Measurements from ENCODE around the gene IFNA16. TPM values are rescaled to one million over a fixed set of nuclear protein-coding genes. Genes with fewer than 3 reads are reported as not detected.
"Not testable (repeated sequence)": the region's sequence is repeated elsewhere in the genome, so short reads cannot be mapped to it uniquely, and the experiment has no call there.

Gene IFNA16
- total RNA-seq, 1 donor from 2014 or later: not detected

DNA sequence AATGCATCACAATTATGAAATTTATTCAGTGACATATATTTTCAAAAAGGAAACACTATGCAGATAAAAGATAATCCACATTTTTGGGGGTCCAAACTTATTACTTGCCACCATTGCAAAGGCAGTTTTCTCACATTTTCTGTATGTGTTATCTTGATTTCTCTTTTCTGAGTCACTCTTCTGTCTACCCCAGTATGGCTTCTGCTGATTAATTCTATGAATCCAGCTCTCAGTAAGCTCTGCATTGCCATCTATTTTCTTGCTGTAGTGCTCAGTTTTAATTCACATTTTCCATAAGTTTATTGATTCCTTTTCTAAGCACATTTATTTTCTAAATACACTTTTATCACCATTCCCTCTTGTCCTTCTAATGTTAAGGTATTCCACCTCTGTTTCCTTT lies 11.9 kb downstream of the IFNA16 start:
- intact Hi-C loops (cut with micrococcal nuclease): no loop called here

- intact Hi-C loops (cut with micrococcal nuclease): not testable (repeated sequence)
Observed at GRCh38 chr9:21202105-21202504, 15.0 kb downstream of the IFNA16 start, which contains the start of gene IFNA7. IFNA7 (minus strand) TSS chr9:21202205; CDS start chr9:21202165, 40 bp downstream.

DNA sequence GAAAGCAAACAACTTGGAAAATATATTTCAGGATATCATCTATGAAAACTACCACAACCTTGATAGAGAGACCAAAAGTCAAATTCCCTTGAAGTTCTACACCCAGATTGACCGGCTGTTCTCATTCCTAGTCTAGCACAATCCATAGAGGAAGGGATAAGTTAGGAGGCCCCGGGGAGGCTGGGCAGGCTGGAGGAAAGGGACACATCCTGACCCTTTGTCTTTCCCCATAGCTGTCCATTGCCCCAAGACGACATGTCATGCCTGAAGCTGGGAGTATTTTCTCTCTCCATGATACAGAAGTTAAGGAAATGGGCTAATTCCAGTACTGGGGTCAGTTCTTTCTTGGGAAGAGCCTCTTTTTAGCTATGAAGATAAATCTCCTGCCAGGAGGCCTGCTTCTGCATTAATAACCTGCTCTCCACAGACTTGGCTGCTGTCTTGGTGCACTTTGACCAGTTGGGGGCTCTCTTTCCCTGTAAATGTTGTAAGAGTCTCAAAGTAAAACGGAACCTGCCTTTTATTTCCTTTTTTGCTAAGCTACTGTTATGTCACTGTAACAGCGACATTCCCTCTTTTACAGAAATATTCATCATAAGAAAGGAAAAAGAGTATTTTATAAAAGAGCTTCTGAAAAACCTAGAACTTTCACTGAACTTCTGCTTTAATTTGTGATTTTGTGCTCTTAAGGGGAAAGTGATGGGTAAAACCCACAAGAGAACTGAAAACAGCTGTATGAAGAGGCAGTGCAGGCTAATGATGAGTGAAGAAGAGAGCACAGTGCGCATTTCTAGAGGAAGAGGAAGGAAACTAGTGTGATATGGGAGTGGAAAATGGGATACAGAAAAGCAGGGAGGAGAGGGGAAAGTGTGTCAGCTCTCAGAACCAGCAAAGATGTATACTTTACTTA lies 22.0 kb downstream of the IFNA16 start:
- intact Hi-C loops (cut with micrococcal nuclease): loop anchor here (1.0 to 2.0 kb wide), 3 partner anchors 36 to 594 kb away; no protein-coding TSS in a partner anchor

DNA sequence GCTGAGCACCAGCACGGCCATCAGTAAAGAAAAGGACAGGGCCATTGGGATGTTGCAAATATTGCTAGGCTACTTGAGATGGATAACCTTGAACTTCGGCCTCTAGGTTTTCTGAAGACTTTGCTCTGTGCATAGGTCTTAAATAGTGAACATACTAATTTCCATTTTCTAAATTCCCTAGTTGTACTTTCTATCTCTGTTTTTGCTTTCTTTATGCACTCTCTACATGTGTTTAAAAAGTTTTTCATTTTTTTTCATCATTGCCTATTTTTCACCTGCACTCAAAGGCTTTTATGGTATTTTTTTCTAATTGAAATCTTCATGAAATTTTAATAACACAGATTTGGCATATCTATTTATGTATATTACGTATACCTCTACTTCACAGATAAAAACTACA lies 29.6 kb downstream of the IFNA16 start, which contains the start of gene IFNA4:
IFNA4 (minus strand) TSS at position 101 of the 400 bp plus-strand sequence; CDS start at position 45, 56 bp downstream.
- intact Hi-C loops (cut with micrococcal nuclease): not testable (repeated sequence)

GRCh38 chr9:21182810-21183736 lies 34.0 kb downstream of the IFNA16 start:
- intact Hi-C loops (cut with micrococcal nuclease): not testable (repeated sequence)

- intact Hi-C loops (cut with micrococcal nuclease): no loop called here
Observed at GRCh38 chr9:21174671-21175070, 42.4 kb downstream of the IFNA16 start.

DNA sequence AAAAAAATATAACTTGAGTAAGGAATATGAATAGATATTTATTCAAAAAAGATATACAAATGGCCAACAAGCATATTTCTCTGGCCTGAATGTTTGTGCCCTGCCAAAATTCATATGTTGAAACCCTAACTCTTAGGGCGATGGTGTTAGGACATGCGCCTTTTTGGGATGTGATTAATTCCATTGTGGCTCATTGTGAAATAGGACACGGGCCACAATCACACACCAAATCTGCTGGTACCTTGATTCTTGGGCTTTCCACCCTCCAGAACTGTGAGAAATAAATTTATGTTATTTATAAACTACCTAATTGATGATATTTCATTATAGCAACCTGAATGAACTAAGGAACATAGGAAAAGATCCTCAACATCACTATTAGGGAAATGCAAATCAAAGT lies 45.0 kb downstream of the IFNA16 start:
- intact Hi-C loops (cut with micrococcal nuclease): no loop called here

- intact Hi-C loops (cut with micrococcal nuclease): no loop called here
Observed at GRCh38 chr9:21171351-21171750, 45.8 kb downstream of the IFNA16 start.

GRCh38 chr9:21166560-21166959 lies 50.6 kb downstream of the IFNA16 start, which contains the start of gene IFNA21:
IFNA21 (minus strand) TSS chr9:21166660; CDS start chr9:21166612, 48 bp downstream.
- intact Hi-C loops (cut with micrococcal nuclease): not testable (repeated sequence)

Other genes starting within 250 kb of the IFNA16 start
- gene HACD4, start 185.7 kb downstream of the IFNA16 start, total RNA-seq: 13.4 and 16.5 TPM in 2 replicates
- not detected in 2 replicates for gene IFNB1, start 139.4 kb downstream of the IFNA16 start, total RNA-seq
- gene IFNW1, start 75.5 kb downstream of the IFNA16 start, total RNA-seq: not detected in 2 replicates
- not detected in 2 replicates for gene IFNA21, start 50.7 kb downstream of the IFNA16 start, total RNA-seq
- gene IFNA4, start 29.7 kb downstream of the IFNA16 start, total RNA-seq: not detected in 2 replicates
- gene IFNA7, start 15.1 kb downstream of the IFNA16 start, total RNA-seq: not detected in 2 replicates
- not detected in 2 replicates for gene IFNA10, start 10.2 kb downstream of the IFNA16 start, total RNA-seq
- gene IFNA17, start 10.9 kb upstream of the IFNA16 start, total RNA-seq: not detected in 2 replicates
- not detected in 2 replicates for gene IFNA14, start 22.7 kb upstream of the IFNA16 start, total RNA-seq
- not detected in 2 replicates for gene IFNA5, start 88.0 kb upstream of the IFNA16 start, total RNA-seq
- gene KLHL9, start 118.1 kb upstream of the IFNA16 start, total RNA-seq: 17.1 and 17.2 TPM in 2 replicates
- gene IFNA6, start 133.6 kb upstream of the IFNA16 start, total RNA-seq: not detected in 2 replicates
- gene IFNA13, start 150.7 kb upstream of the IFNA16 start, total RNA-seq: not detected in 2 replicates
- gene IFNA2, start 168.1 kb upstream of the IFNA16 start, total RNA-seq: not detected in 2 replicates
- gene IFNA8, start 191.8 kb upstream of the IFNA16 start, total RNA-seq: not detected in 2 replicates
- not detected in 2 replicates for gene IFNA1, start 223.1 kb upstream of the IFNA16 start, total RNA-seq

Measured in T-helper 2 cell treated with Interferon-gamma antibody and Interleukin-4, amounts not matched to agents 100 ng/mL and 5 ng/mL, for 36 hours (primary cell).